ENCODE results near the gene RAPGEF6. TPM values are rescaled to one million over a fixed set of nuclear protein-coding genes. Genes with fewer than 3 reads are reported as not detected.
A peak's percentile ranks its signal among the peaks of the same experiment; 100 is the strongest.

The RAPGEF6 gene
- total and polyA plus RNA-seq, 9 of the 15 experiments (the other 6 are each of a cell fraction or from before 2014, with no cell fraction given) = 2.7 to 23.4 (median 12.7) TPM

- TF ChIP-seq, protein P1, sequence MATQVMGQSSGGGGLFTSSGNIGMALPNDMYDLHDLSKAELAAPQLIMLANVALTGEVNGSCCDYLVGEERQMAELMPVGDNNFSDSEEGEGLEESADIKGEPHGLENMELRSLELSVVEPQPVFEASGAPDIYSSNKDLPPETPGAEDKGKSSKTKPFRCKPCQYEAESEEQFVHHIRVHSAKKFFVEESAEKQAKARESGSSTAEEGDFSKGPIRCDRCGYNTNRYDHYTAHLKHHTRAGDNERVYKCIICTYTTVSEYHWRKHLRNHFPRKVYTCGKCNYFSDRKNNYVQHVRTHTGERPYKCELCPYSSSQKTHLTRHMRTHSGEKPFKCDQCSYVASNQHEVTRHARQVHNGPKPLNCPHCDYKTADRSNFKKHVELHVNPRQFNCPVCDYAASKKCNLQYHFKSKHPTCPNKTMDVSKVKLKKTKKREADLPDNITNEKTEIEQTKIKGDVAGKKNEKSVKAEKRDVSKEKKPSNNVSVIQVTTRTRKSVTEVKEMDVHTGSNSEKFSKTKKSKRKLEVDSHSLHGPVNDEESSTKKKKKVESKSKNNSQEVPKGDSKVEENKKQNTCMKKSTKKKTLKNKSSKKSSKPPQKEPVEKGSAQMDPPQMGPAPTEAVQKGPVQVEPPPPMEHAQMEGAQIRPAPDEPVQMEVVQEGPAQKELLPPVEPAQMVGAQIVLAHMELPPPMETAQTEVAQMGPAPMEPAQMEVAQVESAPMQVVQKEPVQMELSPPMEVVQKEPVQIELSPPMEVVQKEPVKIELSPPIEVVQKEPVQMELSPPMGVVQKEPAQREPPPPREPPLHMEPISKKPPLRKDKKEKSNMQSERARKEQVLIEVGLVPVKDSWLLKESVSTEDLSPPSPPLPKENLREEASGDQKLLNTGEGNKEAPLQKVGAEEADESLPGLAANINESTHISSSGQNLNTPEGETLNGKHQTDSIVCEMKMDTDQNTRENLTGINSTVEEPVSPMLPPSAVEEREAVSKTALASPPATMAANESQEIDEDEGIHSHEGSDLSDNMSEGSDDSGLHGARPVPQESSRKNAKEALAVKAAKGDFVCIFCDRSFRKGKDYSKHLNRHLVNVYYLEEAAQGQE (IDR thresholded peaks at IDR 0.05; ENCODE audit: borderline replicate concordance) = peak; percentile 62; the same call in 1 of the 2 replicates
- TF ChIP-seq, protein P1 (CRISPR knock-in tag; IDR thresholded peaks at IDR 0.05; ENCODE audit: low read depth) = no peak
- TF ChIP-seq TBL1XR1 (IDR thresholded peaks at IDR 0.05; ENCODE audit: low read length in 2 of 2) (0 out of 4 replicates have a peak, but pooled peaks of 1 of the 2 experiments have one; percentile 17), ZNF3 (CRISPR knock-in tag; IDR thresholded peaks at IDR 0.05) (no peak), RAD51 (IDR thresholded peaks at IDR 0.05; ENCODE audit: borderline replicate concordance, low read depth) (no peak), TAF9B (IDR thresholded peaks at IDR 0.05; ENCODE audit: partially characterized antibody) (no peak), MYC (IDR thresholded peaks at IDR 0.05; ENCODE audit: low read depth, low read length) (no peak), MYC (CRISPR knock-in tag; IDR thresholded peaks at IDR 0.05; ENCODE audit: borderline replicate concordance, low read depth) (no peak), SAFB (IDR thresholded peaks at IDR 0.05; ENCODE audit: borderline replicate concordance, low read depth, low read length) (no peak), ZNF561 (CRISPR knock-in tag; conservative IDR thresholded peaks at IDR 0.05) (no peak), SMAD3 (CRISPR knock-in tag; conservative IDR thresholded peaks at IDR 0.05) (no peak), HOMEZ (CRISPR knock-in tag; IDR thresholded peaks at IDR 0.05) (no peak), ZNF696 (CRISPR knock-in tag; conservative IDR thresholded peaks at IDR 0.05) (no peak), ZNF780A (CRISPR knock-in tag; IDR thresholded peaks at IDR 0.05) (no peak)
- TF ChIP-seq, protein P2, sequence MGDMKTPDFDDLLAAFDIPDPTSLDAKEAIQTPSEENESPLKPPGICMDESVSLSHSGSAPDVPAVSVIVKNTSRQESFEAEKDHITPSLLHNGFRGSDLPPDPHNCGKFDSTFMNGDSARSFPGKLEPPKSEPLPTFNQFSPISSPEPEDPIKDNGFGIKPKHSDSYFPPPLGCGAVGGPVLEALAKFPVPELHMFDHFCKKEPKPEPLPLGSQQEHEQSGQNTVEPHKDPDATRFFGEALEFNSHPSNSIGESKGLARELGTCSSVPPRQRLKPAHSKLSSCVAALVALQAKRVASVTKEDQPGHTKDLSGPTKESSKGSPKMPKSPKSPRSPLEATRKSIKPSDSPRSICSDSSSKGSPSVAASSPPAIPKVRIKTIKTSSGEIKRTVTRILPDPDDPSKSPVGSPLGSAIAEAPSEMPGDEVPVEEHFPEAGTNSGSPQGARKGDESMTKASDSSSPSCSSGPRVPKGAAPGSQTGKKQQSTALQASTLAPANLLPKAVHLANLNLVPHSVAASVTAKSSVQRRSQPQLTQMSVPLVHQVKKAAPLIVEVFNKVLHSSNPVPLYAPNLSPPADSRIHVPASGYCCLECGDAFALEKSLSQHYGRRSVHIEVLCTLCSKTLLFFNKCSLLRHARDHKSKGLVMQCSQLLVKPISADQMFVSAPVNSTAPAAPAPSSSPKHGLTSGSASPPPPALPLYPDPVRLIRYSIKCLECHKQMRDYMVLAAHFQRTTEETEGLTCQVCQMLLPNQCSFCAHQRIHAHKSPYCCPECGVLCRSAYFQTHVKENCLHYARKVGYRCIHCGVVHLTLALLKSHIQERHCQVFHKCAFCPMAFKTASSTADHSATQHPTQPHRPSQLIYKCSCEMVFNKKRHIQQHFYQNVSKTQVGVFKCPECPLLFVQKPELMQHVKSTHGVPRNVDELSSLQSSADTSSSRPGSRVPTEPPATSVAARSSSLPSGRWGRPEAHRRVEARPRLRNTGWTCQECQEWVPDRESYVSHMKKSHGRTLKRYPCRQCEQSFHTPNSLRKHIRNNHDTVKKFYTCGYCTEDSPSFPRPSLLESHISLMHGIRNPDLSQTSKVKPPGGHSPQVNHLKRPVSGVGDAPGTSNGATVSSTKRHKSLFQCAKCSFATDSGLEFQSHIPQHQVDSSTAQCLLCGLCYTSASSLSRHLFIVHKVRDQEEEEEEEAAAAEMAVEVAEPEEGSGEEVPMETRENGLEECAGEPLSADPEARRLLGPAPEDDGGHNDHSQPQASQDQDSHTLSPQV (IDR thresholded peaks at IDR 0.05) = no peak
Measured at GRCh38 chr5:131417240-131417869, 217.7 kb downstream of the RAPGEF6 start (continued).

All from K562 (cell line).